ENCODE results near the gene RBM10.

Gene RBM10

GRCh38 chrX:47193475-47194193, 48.6 kb downstream of the RBM10 start, which contains the start of gene UBA1:
TSS of gene UBA1 (plus strand) at chrX:47193829. CDS start at chrX:47198803, 4,974 bp downstream.
- DNase-seq (ENCODE audit: extremely low spot score, insufficient read length, low read depth): peak; percentile 53
- FAIRE-seq: peak; percentile 97

- no peak for DNase-seq (ENCODE audit: extremely low spot score, insufficient read length, low read depth)
- FAIRE-seq: peak; percentile 42
Measured at GRCh38 chrX:47194194-47194787, 49.3 kb downstream of the RBM10 start.

- FAIRE-seq (no peak), DNase-seq (ENCODE audit: extremely low spot score, insufficient read length, low read depth) (no peak)
Measured at GRCh38 chrX:47196098-47196497, 51.1 kb downstream of the RBM10 start.

- FAIRE-seq (no peak), DNase-seq (ENCODE audit: extremely low spot score, insufficient read length, low read depth) (no peak)
Measured at GRCh38 chrX:47197526-47197925, 52.5 kb downstream of the RBM10 start.

GRCh38 chrX:47198026-47198686, 53.1 kb downstream of the RBM10 start:
- no peak for FAIRE-seq
- no peak for DNase-seq (ENCODE audit: extremely low spot score, insufficient read length, low read depth)

- FAIRE-seq: no peak
- no peak for DNase-seq (ENCODE audit: extremely low spot score, insufficient read length, low read depth)
Measured at GRCh38 chrX:47198687-47199080, 53.7 kb downstream of the RBM10 start.

GRCh38 chrX:47199286-47199685, 54.3 kb downstream of the RBM10 start:
- DNase-seq (ENCODE audit: extremely low spot score, insufficient read length, low read depth): no peak
- no peak for FAIRE-seq

- DNase-seq (ENCODE audit: extremely low spot score, insufficient read length, low read depth): no peak
- FAIRE-seq: no peak
Measured at GRCh38 chrX:47200385-47201150, 55.5 kb downstream of the RBM10 start.

- FAIRE-seq (no peak), DNase-seq (ENCODE audit: extremely low spot score, insufficient read length, low read depth) (no peak)
Measured at GRCh38 chrX:47201345-47201944, 56.4 kb downstream of the RBM10 start.

GRCh38 chrX:47202316-47202715, 57.3 kb downstream of the RBM10 start:
- DNase-seq (ENCODE audit: extremely low spot score, insufficient read length, low read depth) (no peak), FAIRE-seq (no peak)

- no peak for FAIRE-seq
- DNase-seq (ENCODE audit: extremely low spot score, insufficient read length, low read depth): no peak
Measured at GRCh38 chrX:47202877-47203276, 57.9 kb downstream of the RBM10 start.

GRCh38 chrX:47204970-47205369, 59.9 kb downstream of the RBM10 start:
- no peak for DNase-seq (ENCODE audit: extremely low spot score, insufficient read length, low read depth)
- FAIRE-seq: no peak

- FAIRE-seq: no peak
Measured at GRCh38 chrX:47206316-47206715, 61.3 kb downstream of the RBM10 start.

GRCh38 chrX:47208108-47208507, 63.1 kb downstream of the RBM10 start:
- FAIRE-seq (peak; percentile 56), DNase-seq (ENCODE audit: extremely low spot score, insufficient read length, low read depth) (no peak)

More at GRCh38 chrX:47206316-47206715, 61.3 kb downstream of the RBM10 start:
- DNase-seq (ENCODE audit: extremely low spot score, insufficient read length, low read depth): no peak

- DNase-seq (ENCODE audit: extremely low spot score, insufficient read length, low read depth): no peak
- no peak for FAIRE-seq
Measured at GRCh38 chrX:47209508-47210238, 64.7 kb downstream of the RBM10 start.

- DNase-seq (ENCODE audit: extremely low spot score, insufficient read length, low read depth) (no peak), FAIRE-seq (no peak)
Measured at GRCh38 chrX:47210661-47211425, 65.8 kb downstream of the RBM10 start.

- no peak for FAIRE-seq
- DNase-seq (ENCODE audit: extremely low spot score, insufficient read length, low read depth): no peak
Measured at GRCh38 chrX:47212381-47213293, 67.6 kb downstream of the RBM10 start.
